ENCODE data around the gene PCDHB7. TPM values are rescaled to one million over a fixed set of nuclear protein-coding genes. Genes with fewer than 3 reads are reported as not detected.
"Not testable (repeated sequence)": the region's sequence is repeated elsewhere in the genome, so short reads cannot be mapped to it uniquely, and the experiment has no call there.

The PCDHB7 gene
- total RNA-seq, 2 experiments from 2014 or later = not detected

DNA sequence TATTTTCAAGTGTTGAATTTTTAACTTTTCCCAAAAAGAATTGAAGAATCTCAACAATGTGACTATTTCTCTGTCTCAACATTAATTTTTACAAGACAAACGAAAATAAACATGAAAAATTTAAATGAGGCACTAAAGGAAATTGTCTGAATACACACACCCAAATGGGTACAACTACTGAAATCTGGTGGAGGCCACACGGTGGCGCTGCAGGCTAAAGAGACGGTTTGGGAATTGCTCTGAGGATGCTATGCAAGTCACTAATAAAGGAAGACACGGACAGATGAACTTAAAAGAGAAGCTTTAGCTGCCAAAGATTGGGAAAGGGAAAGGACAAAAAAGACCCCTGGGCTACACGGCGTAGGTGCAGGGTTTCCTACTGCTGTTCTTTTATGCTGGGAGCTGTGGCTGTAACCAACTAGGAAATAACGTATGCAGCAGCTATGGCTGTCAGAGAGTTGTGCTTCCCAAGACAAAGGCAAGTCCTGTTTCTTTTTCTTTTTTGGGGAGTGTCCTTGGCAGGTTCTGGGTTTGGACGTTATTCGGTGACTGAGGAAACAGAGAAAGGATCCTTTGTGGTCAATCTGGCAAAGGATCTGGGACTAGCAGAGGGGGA is 19.8 kb downstream of the PCDHB7 start, which contains the start of gene PCDHB10:
Gene PCDHB10 (plus strand): TSS at position 244 of the 616 bp plus-strand sequence. CDS start 200 bp downstream, at position 444.
- Mint-ChIP-seq H3K27me3 (peaks cover 5% of the 10 kb centered on the region), H3K9me3 (ENCODE audit: low read depth) (peaks cover 13% of the 10 kb centered on the region), H3K36me3 (peaks cover 2% of the 10 kb centered on the region), H3K4me1 (no peaks in the 10 kb centered on the region), H3K27ac (no peak within 1 kb of the TSS), H3K4me3 (no peak within 1 kb of the TSS)
- ATAC-seq = no peak
- CTCF ChIA-PET = no interaction called here
- no peak for DNase-seq

GRCh38 chr5:141194332-141194731 is 21.9 kb downstream of the PCDHB7 start:
- ATAC-seq = not testable (repeated sequence)
- peaks cover 15% of the 10 kb centered on the region for H3K9me3 Mint-ChIP-seq (ENCODE audit: low read depth)

GRCh38 chr5:141196363-141196762 is 23.9 kb downstream of the PCDHB7 start:
- no peak overlapping the region for H3K27ac Mint-ChIP-seq
- H3K4me3 Mint-ChIP-seq = no peak overlapping the region
- CTCF ChIA-PET = no interaction called here
- DNase-seq (no peak), ATAC-seq (no peak)
- peaks cover 2% of the 10 kb centered on the region for H3K27me3 Mint-ChIP-seq
- H3K36me3 Mint-ChIP-seq = peaks cover 3% of the 10 kb centered on the region
- H3K9me3 Mint-ChIP-seq (ENCODE audit: low read depth) = peaks cover 21% of the 10 kb centered on the region
- H3K4me1 Mint-ChIP-seq = no peaks in the 10 kb centered on the region

More at GRCh38 chr5:141194332-141194731, 21.9 kb downstream of the PCDHB7 start:
- H3K4me1 Mint-ChIP-seq, CTCF ChIA-PET, H3K27me3 Mint-ChIP-seq, H3K4me3 Mint-ChIP-seq, DNase-seq, H3K27ac Mint-ChIP-seq, H3K36me3 Mint-ChIP-seq: not testable (repeated sequence)

GRCh38 chr5:141199359-141200235 is 27.2 kb downstream of the PCDHB7 start, which contains the start of gene PCDHB11:
PCDHB11 (plus strand) TSS chr5:141199627; CDS start chr5:141199775, 148 bp downstream.
- DNase-seq (no peak), ATAC-seq (no peak)
- Mint-ChIP-seq H3K9me3 (ENCODE audit: low read depth) (peaks cover 16% of the 10 kb centered on the region), H3K4me3 (no peak within 1 kb of the TSS), H3K36me3 (peaks cover 3% of the 10 kb centered on the region), H3K4me1 (no peaks in the 10 kb centered on the region), H3K27me3 (no peaks in the 10 kb centered on the region), H3K27ac (no peak within 1 kb of the TSS)
- CTCF ChIA-PET = interaction anchor here (0.7 to 0.9 kb wide), 2 partner anchors 12 to 221 kb away, joined by 3 read pairs; partner anchors contain the start of genes PCDHB9 and PCDHGA11

DNA sequence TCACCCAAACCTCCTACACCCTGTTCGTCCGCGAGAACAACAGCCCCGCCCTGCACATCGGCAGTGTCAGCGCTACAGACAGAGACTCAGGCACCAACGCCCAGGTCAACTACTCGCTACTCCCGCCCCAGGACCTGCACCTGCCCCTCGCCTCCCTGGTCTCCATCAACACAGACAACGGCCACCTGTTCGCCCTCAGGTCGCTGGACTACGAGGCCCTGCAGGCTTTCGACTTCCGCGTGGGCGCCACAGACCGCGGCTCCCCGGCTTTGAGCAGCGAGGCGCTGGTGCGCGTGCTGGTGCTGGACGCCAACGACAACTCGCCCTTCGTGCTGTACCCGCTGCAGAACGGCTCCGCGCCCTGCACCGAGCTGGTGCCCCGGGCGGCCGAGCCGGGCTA is 28.7 kb downstream of the PCDHB7 start:
- H3K36me3 Mint-ChIP-seq, DNase-seq, H3K4me3 Mint-ChIP-seq, CTCF ChIA-PET, ATAC-seq, H3K4me1 Mint-ChIP-seq, H3K27ac Mint-ChIP-seq, H3K27me3 Mint-ChIP-seq: not testable (repeated sequence)
- peaks cover 16% of the 10 kb centered on the region for H3K9me3 Mint-ChIP-seq (ENCODE audit: low read depth)

DNA sequence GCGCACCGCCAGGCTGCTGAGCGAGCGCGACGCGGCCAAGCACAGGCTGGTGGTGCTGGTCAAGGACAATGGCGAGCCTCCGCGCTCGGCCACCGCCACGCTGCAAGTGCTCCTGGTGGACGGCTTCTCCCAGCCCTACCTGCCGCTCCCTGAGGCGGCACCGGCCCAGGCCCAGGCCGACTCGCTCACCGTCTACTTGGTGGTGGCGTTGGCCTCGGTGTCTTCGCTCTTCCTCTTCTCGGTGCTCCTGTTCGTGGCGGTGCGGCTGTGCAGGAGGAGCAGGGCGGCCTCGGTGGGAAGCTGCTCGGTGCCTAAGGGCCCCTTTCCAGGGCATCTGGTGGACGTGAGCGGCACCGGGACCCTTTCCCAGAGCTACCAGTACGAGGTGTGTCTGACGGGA is 29.2 kb downstream of the PCDHB7 start:
- H3K4me1 Mint-ChIP-seq, DNase-seq, CTCF ChIA-PET, H3K4me3 Mint-ChIP-seq, H3K27ac Mint-ChIP-seq, ATAC-seq, H3K36me3 Mint-ChIP-seq, H3K27me3 Mint-ChIP-seq: not testable (repeated sequence)
- peaks cover 11% of the 10 kb centered on the region for H3K9me3 Mint-ChIP-seq (ENCODE audit: low read depth)

- H3K27ac Mint-ChIP-seq = no peak within 1 kb of the TSS
- DNase-seq = no peak
- peaks cover 20% of the 10 kb centered on the region for H3K27me3 Mint-ChIP-seq
- H3K9me3 Mint-ChIP-seq (ENCODE audit: low read depth) = peaks cover 8% of the 10 kb centered on the region
- CTCF ChIA-PET = no interaction called here
- no peaks in the 10 kb centered on the region for H3K4me1 Mint-ChIP-seq
- ATAC-seq = no peak
- H3K36me3 Mint-ChIP-seq = peaks cover 1% of the 10 kb centered on the region
- H3K4me3 Mint-ChIP-seq = no peak within 1 kb of the TSS
Measured at GRCh38 chr5:141208478-141208877, 36.0 kb downstream of the PCDHB7 start, which contains the start of gene PCDHB12. PCDHB12 (plus strand) TSS chr5:141208719; CDS start chr5:141208908, 189 bp downstream.

DNA sequence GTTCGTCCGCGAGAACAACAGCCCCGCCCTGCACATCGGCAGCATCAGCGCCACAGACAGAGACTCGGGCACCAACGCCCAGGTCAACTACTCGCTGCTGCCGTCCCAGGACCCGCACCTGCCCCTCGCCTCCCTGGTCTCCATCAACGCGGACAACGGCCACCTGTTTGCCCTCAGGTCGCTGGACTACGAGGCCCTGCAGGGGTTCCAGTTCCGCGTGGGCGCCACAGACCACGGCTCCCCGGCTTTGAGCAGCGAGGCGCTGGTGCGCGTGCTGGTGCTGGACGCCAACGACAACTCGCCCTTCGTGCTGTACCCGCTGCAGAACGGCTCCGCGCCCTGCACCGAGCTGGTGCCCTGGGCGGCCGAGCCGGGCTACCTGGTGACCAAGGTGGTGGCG is 37.8 kb downstream of the PCDHB7 start:
- H3K27ac Mint-ChIP-seq, DNase-seq, ATAC-seq, H3K36me3 Mint-ChIP-seq, H3K4me3 Mint-ChIP-seq, H3K4me1 Mint-ChIP-seq, CTCF ChIA-PET: not testable (repeated sequence)
- Mint-ChIP-seq H3K9me3 (ENCODE audit: low read depth) (peaks cover 14% of the 10 kb centered on the region), H3K27me3 (peaks cover 26% of the 10 kb centered on the region)

- peaks cover 14% of the 10 kb centered on the region for H3K9me3 Mint-ChIP-seq (ENCODE audit: low read depth)
- ATAC-seq, H3K4me3 Mint-ChIP-seq, H3K4me1 Mint-ChIP-seq, CTCF ChIA-PET, H3K27ac Mint-ChIP-seq, H3K36me3 Mint-ChIP-seq, DNase-seq: not testable (repeated sequence)
- H3K27me3 Mint-ChIP-seq = peaks cover 26% of the 10 kb centered on the region
Measured at GRCh38 chr5:141210849-141211248, 38.4 kb downstream of the PCDHB7 start.

GRCh38 chr5:141213656-141214339 is 41.4 kb downstream of the PCDHB7 start, which contains the start of gene PCDHB13:
PCDHB13 (plus strand) TSS chr5:141213919; CDS start chr5:141214124, 205 bp downstream.
- H3K27ac Mint-ChIP-seq, H3K36me3 Mint-ChIP-seq, CTCF ChIA-PET, H3K4me3 Mint-ChIP-seq, ATAC-seq, DNase-seq, H3K4me1 Mint-ChIP-seq: not testable (repeated sequence)
- peaks cover 26% of the 10 kb centered on the region for H3K27me3 Mint-ChIP-seq
- peaks cover 17% of the 10 kb centered on the region for H3K9me3 Mint-ChIP-seq (ENCODE audit: low read depth)

- Mint-ChIP-seq H3K9me3 (ENCODE audit: low read depth) (peaks cover 17% of the 10 kb centered on the region), H3K27me3 (peaks cover 23% of the 10 kb centered on the region)
- H3K27ac Mint-ChIP-seq, H3K36me3 Mint-ChIP-seq, ATAC-seq, DNase-seq, H3K4me3 Mint-ChIP-seq, H3K4me1 Mint-ChIP-seq, CTCF ChIA-PET: not testable (repeated sequence)
Measured at GRCh38 chr5:141214583-141214982, 42.1 kb downstream of the PCDHB7 start.

- H3K27me3 Mint-ChIP-seq = peaks cover 20% of the 10 kb centered on the region
- H3K27ac Mint-ChIP-seq, H3K4me3 Mint-ChIP-seq, CTCF ChIA-PET, H3K36me3 Mint-ChIP-seq, ATAC-seq, H3K4me1 Mint-ChIP-seq, DNase-seq: not testable (repeated sequence)
- H3K9me3 Mint-ChIP-seq (ENCODE audit: low read depth) = peaks cover 11% of the 10 kb centered on the region
Measured at GRCh38 chr5:141215504-141215903, 43.1 kb downstream of the PCDHB7 start.

- peaks cover 17% of the 10 kb centered on the region for H3K27me3 Mint-ChIP-seq
- H3K4me1 Mint-ChIP-seq, H3K27ac Mint-ChIP-seq, H3K4me3 Mint-ChIP-seq, H3K36me3 Mint-ChIP-seq, CTCF ChIA-PET, DNase-seq, ATAC-seq: not testable (repeated sequence)
- H3K9me3 Mint-ChIP-seq (ENCODE audit: low read depth) = peaks cover 11% of the 10 kb centered on the region
Measured at GRCh38 chr5:141216035-141216434, 43.6 kb downstream of the PCDHB7 start.
